ENCODE measurements around the gene GET3.
"Not testable (repeated sequence)": the region's sequence is repeated elsewhere in the genome, so short reads cannot be mapped to it uniquely, and the experiment has no call there.

Gene GET3

DNA sequence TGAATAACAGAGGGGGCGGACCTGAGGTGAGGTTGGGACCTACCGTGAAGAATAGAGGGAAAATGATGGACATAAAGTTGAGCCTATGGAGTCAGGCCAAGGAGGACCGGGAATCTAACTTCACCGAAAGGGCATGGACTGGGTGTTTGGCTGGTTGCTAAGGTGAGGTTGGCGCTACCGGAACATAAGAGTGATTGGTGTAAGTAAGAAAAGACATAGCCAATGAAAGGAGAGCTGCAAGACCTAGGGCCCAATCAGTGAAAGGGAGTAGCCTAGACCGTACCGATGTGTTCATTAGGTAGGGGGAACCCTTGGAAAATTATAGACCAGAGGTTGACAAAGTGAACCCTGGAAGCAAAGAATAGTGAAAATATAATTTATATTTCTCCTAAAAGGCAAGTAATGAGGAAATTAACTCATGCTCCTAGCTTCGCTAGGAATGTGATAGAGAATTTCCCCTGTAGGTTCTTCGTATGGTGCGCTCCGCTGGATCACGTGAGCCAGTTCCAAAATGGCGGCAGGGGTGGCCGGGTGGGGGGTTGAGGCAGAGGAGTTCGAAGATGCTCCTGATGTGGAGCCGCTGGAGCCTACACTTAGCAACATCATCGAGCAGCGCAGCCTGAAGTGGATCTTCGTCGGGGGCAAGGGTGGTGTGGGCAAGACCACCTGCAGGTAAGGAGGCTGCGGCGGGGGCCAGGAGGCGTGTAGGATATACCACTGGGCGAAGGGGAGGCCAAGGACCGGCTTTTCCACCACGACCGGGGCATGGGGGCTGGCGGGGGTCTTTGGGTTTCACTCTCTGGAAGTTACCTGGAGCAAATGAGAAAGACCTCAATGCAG, at the start of gene GET3:
Gene GET3 (plus strand): TSS at position 503 of the 840 bp plus-strand sequence. CDS start 9 bp downstream, at position 512.
- peak; percentile 99 for DNase-seq

DNA sequence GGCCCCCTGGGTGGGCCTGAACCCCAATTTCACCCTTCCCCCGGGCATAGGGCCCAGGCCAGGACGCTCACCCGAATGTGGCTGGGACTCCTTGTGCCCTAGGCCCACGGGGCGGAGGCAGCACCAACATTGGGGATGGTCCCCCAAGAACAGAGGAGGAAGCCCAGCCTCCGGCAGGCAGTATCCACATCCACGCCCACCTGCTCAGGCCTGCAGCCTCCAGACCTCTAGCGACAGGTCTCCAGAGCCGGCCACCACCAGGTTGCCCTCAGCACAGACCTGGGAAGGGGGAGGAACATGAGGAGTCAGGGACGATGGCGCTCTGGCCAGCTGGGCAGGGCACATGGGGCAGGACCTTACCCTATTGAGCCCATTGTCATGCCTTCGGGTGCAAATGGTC, 48.3 kb upstream of the GET3 start:
- no peak for DNase-seq

DNA sequence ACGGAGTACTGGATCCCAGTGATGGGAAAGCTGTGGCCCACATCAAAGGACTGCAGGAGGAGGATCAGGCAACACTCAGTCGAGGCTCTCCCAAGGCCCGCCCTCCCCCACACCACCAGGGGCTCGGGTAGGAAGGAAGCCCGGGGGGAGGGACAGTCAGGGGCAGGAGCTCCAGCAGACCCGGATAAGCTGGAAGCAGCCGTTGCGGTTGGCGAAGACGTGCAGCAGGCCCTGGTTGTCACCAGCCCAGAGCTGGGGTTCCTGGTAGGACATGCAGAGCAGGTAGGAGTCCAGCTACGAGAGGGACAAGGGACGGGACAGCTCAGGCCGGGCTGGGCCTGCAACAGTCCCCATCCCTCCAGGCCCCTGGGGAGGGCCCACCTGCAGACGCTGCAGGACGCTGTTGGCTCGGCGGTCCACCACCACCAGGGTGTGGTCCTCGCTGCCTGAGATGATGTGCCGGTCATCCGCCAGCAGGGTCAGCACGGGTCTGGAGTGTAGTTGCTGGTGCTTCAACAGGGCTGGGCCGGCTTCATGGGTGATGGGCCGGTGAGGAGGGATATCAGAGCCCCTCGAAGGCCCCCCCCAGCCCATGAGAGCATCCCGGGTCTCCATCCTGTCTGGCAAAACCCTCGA, 47.6 kb upstream of the GET3 start:
- no peak for DNase-seq

DNA sequence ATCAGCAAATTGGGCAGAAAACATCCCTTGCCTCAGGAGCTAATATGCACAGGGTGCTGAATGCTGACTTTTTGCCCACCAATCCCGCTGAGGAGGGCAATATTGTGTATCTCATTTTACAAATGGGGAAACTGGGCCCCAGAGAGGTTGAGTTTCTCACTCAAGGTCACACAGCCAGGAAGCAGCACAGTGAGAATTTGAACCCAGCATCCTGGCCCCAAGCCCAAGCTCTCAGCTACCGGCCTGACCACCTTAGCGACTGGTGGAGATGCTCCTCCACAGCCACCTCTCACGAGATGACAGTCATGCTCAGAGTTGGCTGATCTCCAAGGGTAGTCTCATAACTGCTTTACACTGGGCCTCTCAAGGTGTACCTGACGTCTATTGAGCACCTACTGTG, 44.3 kb upstream of the GET3 start:
- no peak for DNase-seq

DNA sequence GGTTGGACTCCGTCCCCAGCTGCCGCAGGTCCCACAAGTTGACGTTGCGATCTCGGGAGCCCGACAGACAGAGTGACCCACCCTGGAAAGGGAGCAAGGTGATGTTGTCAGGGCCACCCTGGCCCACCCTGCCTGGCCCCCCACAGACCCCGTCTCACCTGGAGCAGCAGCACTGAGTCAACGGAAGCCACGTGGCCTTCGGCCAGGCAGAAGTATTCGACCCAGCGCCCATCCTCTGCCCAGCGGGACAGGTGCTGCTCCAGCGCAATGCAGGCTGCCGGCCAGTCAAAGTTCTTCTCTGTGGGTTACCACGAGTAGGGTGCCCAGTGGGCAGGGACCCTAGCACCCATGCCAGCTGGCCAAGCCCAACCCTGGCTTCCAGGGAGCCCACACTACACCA, 42.7 kb upstream of the GET3 start:
- DNase-seq: no peak

DNA sequence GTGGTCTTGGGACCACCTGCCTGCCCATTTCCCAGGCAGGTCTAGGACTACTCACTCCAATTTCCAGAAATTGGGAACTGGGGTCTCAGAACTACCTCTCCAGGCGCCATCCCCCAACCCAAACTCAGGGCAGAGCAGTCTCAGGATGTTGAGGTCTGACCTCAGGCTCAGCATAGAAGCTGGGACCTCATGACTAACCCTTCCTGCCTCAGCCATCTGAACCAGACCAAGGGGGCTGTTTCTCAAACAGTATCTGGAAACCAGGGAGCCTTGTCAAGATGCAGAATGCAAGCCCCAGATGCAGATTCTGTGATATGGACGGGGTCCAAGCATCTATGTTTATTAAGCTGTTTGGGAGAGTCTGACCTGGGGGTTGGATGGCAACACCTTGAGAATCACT, 42.2 kb upstream of the GET3 start:
- DNase-seq: no peak

DNA sequence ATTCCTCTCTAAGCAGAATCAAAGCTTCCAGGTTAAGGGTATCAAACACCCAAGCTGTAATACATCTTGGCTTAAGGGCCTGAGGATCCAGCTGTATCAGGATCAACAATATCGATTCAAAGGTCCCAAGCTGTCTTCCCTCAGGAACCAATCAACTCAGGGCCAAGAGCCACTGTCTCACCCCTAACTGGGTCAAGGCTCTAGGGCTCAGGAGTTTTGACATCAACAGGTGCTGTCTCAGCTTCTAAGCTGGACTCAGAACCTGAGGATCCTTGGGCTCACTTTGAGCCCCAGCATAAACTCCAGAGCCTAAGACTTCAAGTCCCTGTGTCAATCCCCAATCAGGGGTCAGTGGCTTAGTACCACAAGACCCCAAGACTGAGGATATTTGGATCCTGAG, 41.8 kb upstream of the GET3 start:
- no peak for DNase-seq

DNA sequence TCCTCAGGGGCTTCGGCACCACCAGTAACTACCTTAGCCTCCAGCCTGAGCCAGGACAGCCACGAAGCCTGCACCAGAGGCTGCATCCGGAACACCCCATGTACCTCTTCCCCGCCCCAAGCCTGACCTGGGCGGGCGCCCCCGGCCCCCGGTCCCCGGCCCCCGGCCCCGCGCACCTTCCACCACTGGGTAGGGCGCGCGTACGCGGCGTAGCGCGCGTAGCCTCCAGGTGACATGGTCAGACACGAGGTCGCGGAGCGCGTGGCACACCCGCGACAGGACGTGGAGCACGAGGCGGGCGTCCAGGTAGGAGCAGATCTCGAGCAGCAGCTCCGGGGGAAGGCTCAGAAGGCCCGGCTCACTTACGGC, 41.3 kb upstream of the GET3 start:
- no peak for DNase-seq

DNA sequence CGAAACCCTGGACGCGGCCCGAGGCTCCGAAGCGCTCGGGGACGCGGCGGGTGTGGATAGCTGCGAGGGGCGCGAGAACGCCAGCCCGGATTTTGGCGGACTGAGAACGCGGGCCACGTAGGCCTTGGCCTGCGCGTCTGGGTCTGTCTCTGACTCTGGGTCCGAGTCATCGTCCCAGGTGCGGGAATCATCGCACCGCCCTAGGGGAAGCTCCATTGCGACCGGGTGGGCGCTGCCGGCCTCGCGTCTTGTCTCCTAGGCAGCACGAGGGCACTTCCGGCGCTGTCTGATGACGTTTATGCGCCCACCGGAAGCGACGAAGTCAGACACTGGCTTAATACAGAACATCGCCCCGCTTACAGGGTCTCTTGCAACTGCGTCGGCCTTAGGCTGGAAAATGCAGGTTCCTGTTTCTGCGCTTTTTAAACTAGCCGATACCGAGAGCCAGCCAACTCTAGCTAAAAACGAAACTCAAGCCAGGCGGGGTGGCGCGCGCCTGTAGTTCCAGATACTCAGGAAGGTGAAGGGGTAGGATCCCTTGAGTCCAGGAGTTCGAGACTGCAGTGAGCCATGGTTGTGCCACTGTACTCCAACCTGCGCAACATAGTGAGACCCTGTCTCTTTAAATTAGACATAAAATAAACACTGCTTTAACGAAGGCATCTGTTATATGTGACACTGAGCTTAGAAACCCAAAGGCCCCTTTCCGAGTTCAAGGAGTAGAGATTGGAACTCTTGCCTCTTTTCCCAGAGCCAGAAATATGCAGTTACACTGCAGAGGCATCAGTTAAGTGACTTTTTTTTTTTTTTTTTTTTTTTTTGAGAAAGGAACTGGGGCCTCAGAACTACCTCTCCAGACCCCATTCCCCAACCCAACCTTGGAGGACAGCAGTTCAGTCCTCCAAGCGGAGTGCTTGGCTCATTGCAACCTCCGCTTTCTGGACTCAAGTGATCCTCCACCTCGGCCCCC, 40.6 kb upstream of the GET3 start, which contains the start of gene FBXW9:
Gene FBXW9 (minus strand): TSS at position 266 of the 970 bp plus-strand sequence. CDS start 50 bp downstream, at position 216.
- DNase-seq: peak; percentile 85

DNA sequence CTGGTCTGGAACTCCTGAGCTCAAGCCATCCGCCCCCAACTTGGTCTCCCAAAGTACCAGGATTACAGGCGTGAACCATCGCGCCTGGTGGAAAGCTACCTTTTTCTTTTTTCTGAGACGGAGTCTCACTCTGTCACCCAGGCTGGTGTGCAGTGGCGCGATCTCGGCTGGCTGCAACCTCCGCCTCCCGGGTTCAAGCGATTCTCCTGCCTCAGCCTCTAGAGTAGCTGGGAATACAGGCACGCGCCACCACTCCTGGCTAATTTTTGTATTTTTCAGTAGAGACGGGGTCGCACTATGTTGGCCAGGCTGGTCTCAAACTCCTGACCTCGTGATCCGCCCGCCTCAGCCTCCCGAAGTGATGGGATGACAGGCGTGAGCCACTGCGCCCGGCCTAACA, 39.9 kb upstream of the GET3 start:
- DNase-seq: not testable (repeated sequence)

DNA sequence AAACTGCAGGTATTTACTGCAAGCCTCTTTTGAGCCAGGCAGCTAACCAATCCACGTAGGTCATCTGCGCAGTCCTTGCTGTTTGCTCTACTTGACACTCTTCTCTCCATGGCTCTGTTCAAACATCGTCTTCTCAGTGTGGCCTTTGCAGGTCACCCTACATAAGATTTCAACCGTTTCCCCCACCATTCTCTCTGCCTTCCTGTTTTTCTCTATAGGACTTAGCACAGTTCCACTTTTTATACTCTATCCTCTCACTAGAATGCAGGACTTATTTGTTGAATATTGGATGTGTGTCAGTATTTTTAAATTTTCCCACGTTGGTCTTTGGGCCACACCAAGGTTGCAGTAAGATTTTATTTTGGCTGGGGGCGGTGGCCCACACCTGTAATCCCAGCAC, 39.2 kb upstream of the GET3 start:
- no peak for DNase-seq

DNA sequence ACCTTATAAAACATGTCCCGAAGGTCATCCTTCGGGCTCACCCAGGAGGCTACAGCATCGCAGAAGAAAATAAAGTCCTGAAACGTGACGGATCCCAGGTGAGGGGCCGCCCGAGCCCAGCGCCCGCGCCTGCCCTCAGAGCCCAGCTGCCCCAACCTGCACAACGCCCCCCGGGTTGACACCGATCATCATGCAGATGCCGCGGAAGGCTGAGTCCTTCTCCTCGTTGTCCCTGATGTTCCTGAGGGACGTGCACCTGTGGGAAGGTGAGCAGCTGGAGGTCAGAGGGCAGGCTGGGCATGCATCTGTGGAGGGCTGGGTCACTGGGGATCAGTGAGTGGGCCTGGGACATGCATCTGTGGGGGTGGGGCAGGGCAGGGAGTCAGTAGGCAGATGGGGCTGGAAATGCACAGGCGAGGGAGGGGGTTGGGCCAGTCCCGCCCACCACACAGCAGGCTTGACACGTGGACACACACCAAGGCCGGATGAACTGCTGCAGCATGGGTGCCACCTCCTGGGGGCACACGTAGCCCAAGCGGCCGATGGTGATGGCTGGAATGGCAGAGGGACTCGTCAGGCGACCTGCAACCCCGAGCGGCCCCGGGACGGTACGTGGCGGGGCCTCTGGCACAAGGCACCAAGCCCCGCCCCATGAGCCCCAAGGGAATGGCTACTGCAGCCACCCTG, 35.6 kb upstream of the GET3 start:
- DNase-seq: no peak

DNA sequence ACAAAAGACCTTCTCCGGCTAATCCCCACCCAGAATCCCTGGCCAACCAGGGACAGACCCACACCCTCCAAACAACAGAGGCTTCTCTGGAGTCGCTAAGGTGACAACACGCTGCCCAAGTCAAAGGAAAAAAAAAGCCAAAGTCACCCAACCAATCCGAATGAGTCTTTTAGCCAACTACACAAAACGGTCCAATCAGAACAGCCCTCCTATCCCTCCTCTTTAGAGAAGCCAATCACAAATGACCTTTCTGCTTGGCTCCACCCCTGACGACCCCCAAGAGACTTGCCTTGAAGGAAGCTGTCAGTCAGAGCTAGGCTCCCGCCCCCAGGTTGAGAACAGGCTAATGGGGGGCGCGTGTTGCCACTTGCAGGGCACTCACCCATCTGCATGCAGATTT, 34.3 kb upstream of the GET3 start:
- no peak for DNase-seq

DNA sequence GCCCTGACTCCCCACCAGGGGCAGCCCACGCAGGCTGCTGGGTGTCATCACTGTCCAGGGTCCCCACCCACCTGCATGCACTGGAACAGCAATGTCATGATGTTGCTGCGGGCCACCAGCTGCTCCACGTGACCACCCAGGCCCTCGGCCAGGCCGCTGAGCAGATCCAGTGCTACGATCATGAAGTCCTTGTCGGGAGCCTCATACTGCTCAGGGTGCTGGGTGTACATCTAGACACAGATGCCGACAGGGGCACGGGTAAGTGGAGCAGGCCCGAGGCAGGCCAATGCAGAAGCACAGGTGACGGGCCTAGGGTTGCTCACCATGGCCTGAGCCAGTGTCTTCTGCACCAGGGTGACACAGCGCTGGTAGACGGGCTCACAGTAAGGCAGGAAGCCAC, 32.1 kb upstream of the GET3 start:
- DNase-seq: no peak

DNA sequence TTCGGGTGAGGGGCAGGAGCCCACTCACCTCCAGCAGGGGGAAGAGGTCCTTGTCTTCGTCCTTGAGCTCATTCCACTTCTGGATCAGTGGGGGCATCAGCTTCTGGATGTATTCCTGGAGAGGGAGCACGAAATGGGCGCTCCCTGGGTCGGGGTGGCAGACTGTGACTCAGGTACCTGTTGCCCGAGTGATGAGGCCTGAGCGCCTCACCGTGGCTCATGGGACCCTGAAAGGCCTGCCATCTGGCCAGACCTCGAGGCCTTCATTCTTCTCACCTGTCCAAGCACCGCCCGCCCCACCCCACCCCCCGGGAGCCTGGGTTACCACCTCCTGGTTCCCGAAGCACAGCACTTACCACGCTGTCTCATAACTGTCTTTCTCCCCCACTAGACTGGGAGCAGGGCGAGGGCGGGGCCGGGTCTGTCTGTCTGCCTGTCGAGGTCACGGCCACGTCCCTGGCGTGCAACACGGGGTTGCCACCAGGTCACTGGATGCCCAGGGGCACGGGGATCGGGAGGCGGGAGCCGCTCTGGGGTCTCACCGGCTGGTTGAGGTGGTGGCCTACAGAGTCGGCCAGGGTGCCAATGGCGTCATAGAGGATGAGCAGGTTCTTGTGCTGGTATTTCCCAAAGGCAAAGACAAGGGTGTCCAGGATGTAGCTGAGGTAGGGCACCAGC, 31.5 kb upstream of the GET3 start:
- no peak for DNase-seq

DNA sequence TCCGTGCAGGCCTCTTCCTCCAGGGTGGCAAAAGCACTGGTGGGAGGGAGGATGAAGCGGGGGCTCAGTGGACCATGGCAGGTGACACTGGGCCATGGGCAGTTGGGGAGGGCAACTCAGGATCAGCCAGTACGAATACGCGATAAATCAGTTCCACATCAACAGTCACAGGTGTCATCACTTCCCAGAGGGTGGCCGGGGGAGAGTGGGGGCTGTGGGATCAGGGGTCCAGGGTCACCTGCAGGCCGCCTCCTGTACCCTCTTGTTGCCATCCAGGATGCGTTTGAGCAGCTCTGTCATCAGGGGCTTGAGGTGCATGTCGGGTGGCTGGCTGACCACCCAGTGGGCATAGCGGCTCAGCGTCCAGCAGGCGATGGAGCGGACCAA, 31.0 kb upstream of the GET3 start:
- no peak for DNase-seq

DNA sequence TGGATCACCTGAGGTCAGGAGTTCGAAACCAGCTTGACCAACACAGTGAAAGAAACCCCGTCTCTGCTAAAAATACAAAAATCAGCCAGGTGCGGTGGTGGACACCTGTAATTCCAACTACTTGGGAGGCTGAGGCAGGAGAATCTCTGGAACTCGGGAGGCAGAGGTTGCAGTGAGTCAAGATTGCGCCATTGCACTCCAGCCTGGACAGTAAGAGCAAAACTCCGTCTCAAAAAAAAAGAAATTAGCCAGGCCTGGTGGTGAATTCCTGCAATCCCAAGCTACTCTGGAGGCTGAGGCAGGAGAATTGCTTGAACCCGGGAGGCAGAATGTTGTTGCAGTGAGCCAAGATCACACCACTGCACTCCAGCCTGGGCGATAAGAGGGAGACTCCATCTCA, 28.7 kb upstream of the GET3 start:
- no peak for DNase-seq

DNA sequence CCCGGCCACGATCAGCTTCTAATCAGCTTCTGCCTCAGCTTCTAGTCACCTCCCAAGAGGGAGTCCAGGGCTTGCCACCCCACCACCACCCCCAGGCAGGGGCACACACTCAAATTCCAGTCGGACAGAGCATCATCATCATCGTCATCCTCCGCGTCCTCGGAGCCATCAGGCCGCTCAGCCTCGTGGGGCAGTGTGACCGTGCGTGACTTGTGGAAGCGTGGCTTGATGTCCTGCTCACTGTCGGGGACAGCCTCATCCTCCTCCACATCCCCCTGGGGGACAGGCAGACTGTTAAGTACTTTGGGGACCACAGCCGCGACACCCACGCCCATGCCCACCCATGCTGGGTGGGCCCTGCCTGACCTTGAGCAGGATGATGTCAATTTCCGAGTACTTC, 26.1 kb upstream of the GET3 start:
- no peak for DNase-seq

DNA sequence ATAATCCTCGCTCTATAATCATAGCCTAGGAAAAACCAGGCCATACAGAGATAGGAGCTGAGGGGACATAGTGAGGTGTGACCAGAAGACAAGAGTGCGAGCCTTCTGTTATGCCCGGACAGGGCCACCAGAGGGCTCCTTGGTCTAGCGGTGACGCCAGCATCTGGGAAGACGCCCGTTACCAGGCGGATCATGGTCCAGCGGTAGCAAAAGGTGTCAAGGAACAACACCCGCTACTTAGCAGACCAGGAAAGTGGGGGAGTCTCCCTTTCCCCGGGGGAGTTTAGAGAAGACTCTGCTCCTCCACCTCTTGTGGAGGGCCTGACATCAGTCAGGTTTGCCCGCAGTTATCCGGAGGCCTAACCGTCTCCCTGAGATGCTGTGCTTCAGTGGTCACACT, 25.2 kb upstream of the GET3 start:
- DNase-seq: not testable (repeated sequence)

DNA sequence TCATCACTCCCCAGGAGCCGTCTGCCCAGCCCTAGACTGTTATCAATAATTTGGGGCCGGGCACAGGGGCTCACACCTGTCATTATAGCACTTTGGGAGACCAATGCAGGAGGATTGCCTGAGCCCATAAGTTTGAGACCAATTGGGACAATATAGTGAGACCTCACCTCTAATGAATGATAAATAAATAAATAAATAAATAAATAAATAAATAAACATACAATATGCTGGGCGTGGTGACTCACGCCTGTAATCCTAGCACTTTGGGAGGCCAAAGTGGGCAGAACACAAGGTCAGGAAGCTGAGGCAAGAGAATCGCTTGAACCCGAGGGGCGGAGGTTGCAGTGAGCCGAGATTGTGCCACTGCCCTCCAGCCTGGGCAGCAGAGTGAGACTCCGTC, 24.0 kb upstream of the GET3 start:
- not testable (repeated sequence) for DNase-seq

DNA sequence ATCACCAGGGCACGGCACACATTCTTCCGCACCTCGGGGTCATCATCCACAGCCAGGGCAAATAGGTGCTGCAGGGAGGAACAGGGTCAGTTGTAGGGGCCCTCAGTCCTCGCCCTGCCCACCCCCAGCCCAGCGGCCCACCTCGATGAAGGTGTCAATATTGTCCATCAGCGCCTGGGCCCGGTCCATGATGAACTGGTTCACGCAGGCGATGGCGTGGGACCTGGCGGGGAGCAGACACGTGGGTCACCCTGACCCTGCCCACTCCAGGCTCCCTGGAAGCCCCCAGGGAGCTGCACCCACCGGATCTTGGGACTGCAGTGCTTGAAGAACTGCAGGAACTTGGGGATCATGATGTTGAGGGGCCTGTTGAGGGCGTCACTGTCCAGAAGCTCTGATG, 22.2 kb upstream of the GET3 start:
- DNase-seq: no peak

DNA sequence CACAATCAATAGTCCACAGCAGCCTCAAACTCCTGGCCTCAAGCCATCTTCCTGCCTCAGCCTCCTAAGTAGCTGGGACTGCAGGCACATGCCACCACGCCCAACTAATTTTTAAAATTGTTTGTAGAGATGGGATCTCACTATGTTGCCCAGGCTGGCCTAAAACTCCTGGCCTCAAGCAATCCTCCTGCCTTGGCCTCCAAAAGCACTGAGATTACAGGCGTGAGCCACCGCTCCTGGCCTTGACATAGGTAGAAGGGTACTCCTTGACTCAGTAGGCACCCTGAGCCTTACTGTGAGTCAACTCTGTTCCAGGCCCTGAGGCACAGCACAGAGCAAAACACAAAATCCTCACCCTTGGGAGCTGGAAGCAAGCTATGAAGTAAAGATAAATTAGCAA, 21.4 kb upstream of the GET3 start:
- DNase-seq: no peak
